ENCODE data around the gene POFUT2. TPM values are rescaled to one million over a fixed set of nuclear protein-coding genes. Genes with fewer than 3 reads are reported as not detected.

The POFUT2 gene
- polyA plus RNA-seq, 1 donor from 2014 or later: 25.4 TPM

DNA sequence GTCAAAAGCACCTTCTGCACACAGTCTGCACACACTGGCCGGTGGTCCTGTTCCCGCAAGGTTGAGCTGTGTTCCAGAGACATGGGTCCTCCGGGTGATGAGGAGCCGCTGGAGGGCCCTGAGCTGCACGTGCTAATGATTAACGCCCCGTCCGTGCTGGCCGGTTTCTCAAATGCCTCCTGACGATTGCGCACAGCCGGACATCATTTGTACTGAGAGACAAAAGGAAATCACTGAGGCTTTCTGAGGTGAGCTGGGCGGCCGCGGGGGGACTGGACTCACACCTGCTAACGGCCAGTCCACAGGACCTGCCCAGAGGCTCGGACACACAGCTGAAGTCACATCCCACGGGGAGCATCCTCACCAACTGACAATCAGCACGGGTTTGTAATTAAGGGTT is 29.2 kb downstream of the POFUT2 start:
- Histone ChIP-seq H3K4me3 (ENCODE audit: low read length) (no peak overlapping the region), H3K9ac (ENCODE audit: low read length) (no peak overlapping the region), H3K4me2 (ENCODE audit: low read length) (no peak overlapping the region), H3K9me2 (ENCODE audit: insufficient read depth, low read length) (no peaks in the 10 kb centered on the region), H4K20me1 (ENCODE audit: insufficient read depth) (no peaks in the 10 kb centered on the region), H3F3A (ENCODE audit: insufficient read depth, low read length, poor library complexity, severe bottlenecking) (no peaks in the 10 kb centered on the region), H3K79me2 (replicated peaks; ENCODE audit: insufficient read depth, low read length) (no peaks in the 10 kb centered on the region), H3K27ac (ENCODE audit: low read length) (no peak overlapping the region), H3K27me3 (ENCODE audit: insufficient read depth, low read depth, low read length) (no peaks in the 10 kb centered on the region), H3K36me3 (ENCODE audit: insufficient read depth, low read length) (no peaks in the 10 kb centered on the region), H2AFZ (ENCODE audit: low read depth, low read length) (no peak overlapping the region), H3K9me3 (ENCODE audit: low read length) (no peaks in the 10 kb centered on the region)
- no peak for TF ChIP-seq RAD21 (conservative IDR thresholded peaks at IDR 0.05)
- no peak for TF ChIP-seq MXI1 (conservative IDR thresholded peaks at IDR 0.05; ENCODE audit: poor library complexity, severe bottlenecking)
- no peak for TF ChIP-seq TAF1 (IDR thresholded peaks at IDR 0.05; ENCODE audit: low read depth)
- TF ChIP-seq, protein P1, sequence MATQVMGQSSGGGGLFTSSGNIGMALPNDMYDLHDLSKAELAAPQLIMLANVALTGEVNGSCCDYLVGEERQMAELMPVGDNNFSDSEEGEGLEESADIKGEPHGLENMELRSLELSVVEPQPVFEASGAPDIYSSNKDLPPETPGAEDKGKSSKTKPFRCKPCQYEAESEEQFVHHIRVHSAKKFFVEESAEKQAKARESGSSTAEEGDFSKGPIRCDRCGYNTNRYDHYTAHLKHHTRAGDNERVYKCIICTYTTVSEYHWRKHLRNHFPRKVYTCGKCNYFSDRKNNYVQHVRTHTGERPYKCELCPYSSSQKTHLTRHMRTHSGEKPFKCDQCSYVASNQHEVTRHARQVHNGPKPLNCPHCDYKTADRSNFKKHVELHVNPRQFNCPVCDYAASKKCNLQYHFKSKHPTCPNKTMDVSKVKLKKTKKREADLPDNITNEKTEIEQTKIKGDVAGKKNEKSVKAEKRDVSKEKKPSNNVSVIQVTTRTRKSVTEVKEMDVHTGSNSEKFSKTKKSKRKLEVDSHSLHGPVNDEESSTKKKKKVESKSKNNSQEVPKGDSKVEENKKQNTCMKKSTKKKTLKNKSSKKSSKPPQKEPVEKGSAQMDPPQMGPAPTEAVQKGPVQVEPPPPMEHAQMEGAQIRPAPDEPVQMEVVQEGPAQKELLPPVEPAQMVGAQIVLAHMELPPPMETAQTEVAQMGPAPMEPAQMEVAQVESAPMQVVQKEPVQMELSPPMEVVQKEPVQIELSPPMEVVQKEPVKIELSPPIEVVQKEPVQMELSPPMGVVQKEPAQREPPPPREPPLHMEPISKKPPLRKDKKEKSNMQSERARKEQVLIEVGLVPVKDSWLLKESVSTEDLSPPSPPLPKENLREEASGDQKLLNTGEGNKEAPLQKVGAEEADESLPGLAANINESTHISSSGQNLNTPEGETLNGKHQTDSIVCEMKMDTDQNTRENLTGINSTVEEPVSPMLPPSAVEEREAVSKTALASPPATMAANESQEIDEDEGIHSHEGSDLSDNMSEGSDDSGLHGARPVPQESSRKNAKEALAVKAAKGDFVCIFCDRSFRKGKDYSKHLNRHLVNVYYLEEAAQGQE (IDR thresholded peaks at IDR 0.05; ENCODE audit: borderline replicate concordance): no peak
- no peak for TF ChIP-seq SMC3 (conservative IDR thresholded peaks at IDR 0.05; ENCODE audit: poor library complexity)
- no peak for TF ChIP-seq POLR2AphosphoS5 (IDR thresholded peaks at IDR 0.05)
- no peak for TF ChIP-seq EP300 (conservative IDR thresholded peaks at IDR 0.05; ENCODE audit: poor library complexity, severe bottlenecking)
- TF ChIP-seq EZH2 (IDR thresholded peaks at IDR 0.05; ENCODE audit: borderline replicate concordance, insufficient read depth, low read length, poor library complexity, severe bottlenecking): no peak
- TF ChIP-seq, protein P2, sequence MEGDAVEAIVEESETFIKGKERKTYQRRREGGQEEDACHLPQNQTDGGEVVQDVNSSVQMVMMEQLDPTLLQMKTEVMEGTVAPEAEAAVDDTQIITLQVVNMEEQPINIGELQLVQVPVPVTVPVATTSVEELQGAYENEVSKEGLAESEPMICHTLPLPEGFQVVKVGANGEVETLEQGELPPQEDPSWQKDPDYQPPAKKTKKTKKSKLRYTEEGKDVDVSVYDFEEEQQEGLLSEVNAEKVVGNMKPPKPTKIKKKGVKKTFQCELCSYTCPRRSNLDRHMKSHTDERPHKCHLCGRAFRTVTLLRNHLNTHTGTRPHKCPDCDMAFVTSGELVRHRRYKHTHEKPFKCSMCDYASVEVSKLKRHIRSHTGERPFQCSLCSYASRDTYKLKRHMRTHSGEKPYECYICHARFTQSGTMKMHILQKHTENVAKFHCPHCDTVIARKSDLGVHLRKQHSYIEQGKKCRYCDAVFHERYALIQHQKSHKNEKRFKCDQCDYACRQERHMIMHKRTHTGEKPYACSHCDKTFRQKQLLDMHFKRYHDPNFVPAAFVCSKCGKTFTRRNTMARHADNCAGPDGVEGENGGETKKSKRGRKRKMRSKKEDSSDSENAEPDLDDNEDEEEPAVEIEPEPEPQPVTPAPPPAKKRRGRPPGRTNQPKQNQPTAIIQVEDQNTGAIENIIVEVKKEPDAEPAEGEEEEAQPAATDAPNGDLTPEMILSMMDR (IDR thresholded peaks at IDR 0.05; ENCODE audit: poor library complexity, severe bottlenecking): no peak

DNA sequence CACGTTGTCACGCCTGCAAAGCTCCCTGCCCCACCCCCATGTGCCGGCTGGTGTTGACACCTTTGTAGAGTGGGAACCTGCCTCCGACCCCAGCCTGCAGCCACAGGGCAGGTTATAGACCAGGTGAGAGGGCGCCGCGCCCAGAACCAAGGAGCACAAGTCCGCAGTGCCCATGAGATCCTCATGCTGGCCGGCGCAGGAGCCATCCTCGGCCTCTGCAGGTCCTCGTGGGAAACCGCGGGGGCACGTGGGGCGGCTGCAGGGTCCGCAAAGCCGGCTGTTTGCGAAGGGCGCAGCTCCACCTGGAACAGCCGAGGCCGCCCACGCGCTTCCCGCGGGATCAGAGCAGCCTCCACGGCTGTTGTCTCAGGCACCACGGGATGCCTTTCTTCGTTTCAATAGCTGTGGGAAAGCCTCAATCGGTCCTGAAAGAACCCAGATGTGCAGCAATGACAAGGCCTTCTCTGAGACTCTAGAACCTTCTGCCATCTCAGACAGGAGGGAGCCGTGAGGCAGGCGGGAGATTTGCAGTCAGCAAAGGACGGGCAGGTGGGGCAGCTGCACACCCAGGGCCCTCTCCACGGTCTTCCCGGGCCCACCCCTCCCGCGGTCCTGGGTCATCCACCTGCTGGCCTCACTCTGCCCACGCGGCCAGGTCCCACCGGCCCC is 29.9 kb downstream of the POFUT2 start:
- Histone ChIP-seq H3K4me3 (ENCODE audit: low read length) (no peak overlapping the region), H3K9ac (ENCODE audit: low read length) (no peak overlapping the region), H4K20me1 (ENCODE audit: insufficient read depth) (no peaks in the 10 kb centered on the region), H3K9me2 (ENCODE audit: insufficient read depth, low read length) (no peaks in the 10 kb centered on the region), H3F3A (ENCODE audit: insufficient read depth, low read length, poor library complexity, severe bottlenecking) (no peaks in the 10 kb centered on the region), H3K36me3 (ENCODE audit: insufficient read depth, low read length) (no peaks in the 10 kb centered on the region), H3K4me2 (ENCODE audit: low read length) (no peak overlapping the region), H2AFZ (ENCODE audit: low read depth, low read length) (no peak overlapping the region), H3K27me3 (ENCODE audit: insufficient read depth, low read depth, low read length) (no peaks in the 10 kb centered on the region), H3K9me3 (ENCODE audit: low read length) (no peaks in the 10 kb centered on the region), H3K79me2 (replicated peaks; ENCODE audit: insufficient read depth, low read length) (no peaks in the 10 kb centered on the region), H3K27ac (ENCODE audit: low read length) (no peak overlapping the region)
- TF ChIP-seq MXI1 (conservative IDR thresholded peaks at IDR 0.05; ENCODE audit: poor library complexity, severe bottlenecking) (no peak), SMC3 (conservative IDR thresholded peaks at IDR 0.05; ENCODE audit: poor library complexity) (no peak), POLR2AphosphoS5 (IDR thresholded peaks at IDR 0.05) (no peak), RAD21 (conservative IDR thresholded peaks at IDR 0.05) (no peak)
- TF ChIP-seq, protein P2 (IDR thresholded peaks at IDR 0.05; ENCODE audit: poor library complexity, severe bottlenecking): no peak
- TF ChIP-seq, protein P1 (IDR thresholded peaks at IDR 0.05; ENCODE audit: borderline replicate concordance): no peak
